Coronary artery (tissue), 2 donors: ENCODE data around the gene CSTA.

Experiments
- DNase-seq: peaks from one replicate; pipeline ENCODE4 v3.0.0-alpha.2; 2017; ENCODE audit warnings: low spot score
- H3K27ac ChIP-seq, 2 donors: fragments of 200-600 bp; sonication (generic); one replicate each; pipeline ENCODE4 v1.5.1; 2016 to 2019
- H3K4me3 ChIP-seq: fragments of 200-600 bp; sonication (generic); 2 replicates; pipeline ENCODE4 v1.5.1; 2016; ENCODE audit warnings: mild to moderate bottlenecking, moderate library complexity
- CTCF ChIP-seq: fragments of 200-600 bp; sonication (generic); IDR thresholded peaks from one replicate; pipeline ENCODE4 v1.5.1; 2019; ENCODE audit warnings: antibody characterized with exemption

CSTA gene

GRCh38 chr3:122299215-122299614, 25.8 kb upstream of the CSTA start:
- Histone ChIP-seq H3K27ac (no peak overlapping the region), H3K4me3 (no peak overlapping the region)
- no peak for DNase-seq
- TF ChIP-seq CTCF = no peak

- no peak overlapping the region for H3K4me3 ChIP-seq
- DNase-seq = no peak
Observed at GRCh38 chr3:122299872-122300460, 25.1 kb upstream of the CSTA start.

GRCh38 chr3:122301063-122301462, 24.0 kb upstream of the CSTA start:
- Histone ChIP-seq H3K4me3 (no peak overlapping the region), H3K27ac (no peak overlapping the region)
- no peak for TF ChIP-seq CTCF
- DNase-seq = no peak

More at GRCh38 chr3:122299872-122300460, 25.1 kb upstream of the CSTA start:
- no peak overlapping the region for H3K27ac ChIP-seq
- no peak for TF ChIP-seq CTCF

- no peak for DNase-seq
- TF ChIP-seq CTCF = no peak
- no peak overlapping the region for H3K4me3 ChIP-seq
- no peak overlapping the region for H3K27ac ChIP-seq
Observed at GRCh38 chr3:122305818-122306621, 19.0 kb upstream of the CSTA start.

GRCh38 chr3:122306622-122306953, 18.5 kb upstream of the CSTA start:
- no peak for TF ChIP-seq CTCF

GRCh38 chr3:122307094-122307687, 17.9 kb upstream of the CSTA start:
- no peak for DNase-seq
- TF ChIP-seq CTCF = no peak
- no peak overlapping the region for H3K27ac ChIP-seq

More at GRCh38 chr3:122306622-122306953, 18.5 kb upstream of the CSTA start:
- no peak for DNase-seq
- no peak overlapping the region for H3K4me3 ChIP-seq
- no peak overlapping the region for H3K27ac ChIP-seq

More at GRCh38 chr3:122307094-122307687, 17.9 kb upstream of the CSTA start:
- H3K4me3 ChIP-seq = no peak overlapping the region
